Activated CD4-positive, alpha-beta T cell treated with anti-CD3 and anti-CD28 coated beads, Interleukin-2, amount 50 U/mL, for 4 hours (primary cell): Measurements from ENCODE around the gene ALDH8A1.
A peak's percentile ranks its signal among the peaks of the same experiment; 100 is the strongest.

ENCODE experiments used
- DNase-seq, 2 experiments: peaks; one replicate each; pipeline ENCODE4 v3.0.0-alpha.2; 2020

The ALDH8A1 gene

GRCh38 chr6:134950482-134950881 lies 581 bp upstream of the ALDH8A1 start:
- DNase-seq, result no peak

GRCh38 chr6:134948691-134949090 lies 1.2 kb downstream of the ALDH8A1 start:
- DNase-seq, result no peak

GRCh38 chr6:134948142-134948541 lies 1.8 kb downstream of the ALDH8A1 start:
- no peak for DNase-seq

GRCh38 chr6:134945045-134945444 lies 4.9 kb downstream of the ALDH8A1 start:
- DNase-seq, result no peak

GRCh38 chr6:134943522-134944111 lies 6.3 kb downstream of the ALDH8A1 start:
- DNase-seq, result no peak

GRCh38 chr6:134938896-134939295 lies 11.0 kb downstream of the ALDH8A1 start:
- DNase-seq, result peak; percentile 60 to 73

GRCh38 chr6:134937426-134937825 lies 12.5 kb downstream of the ALDH8A1 start:
- no peak for DNase-seq

GRCh38 chr6:134936931-134937330 lies 13.0 kb downstream of the ALDH8A1 start:
- no peak for DNase-seq

- DNase-seq, result no peak
Measured at GRCh38 chr6:134936476-134936875, 13.4 kb downstream of the ALDH8A1 start.

GRCh38 chr6:134934793-134935485 lies 15.0 kb downstream of the ALDH8A1 start:
- DNase-seq, result no peak

GRCh38 chr6:134932535-134933470 lies 17.1 kb downstream of the ALDH8A1 start:
- no peak for DNase-seq

GRCh38 chr6:134932098-134932497 lies 17.8 kb downstream of the ALDH8A1 start:
- no peak for DNase-seq

- DNase-seq, result no peak
Measured at GRCh38 chr6:134930463-134930862, 19.4 kb downstream of the ALDH8A1 start.

GRCh38 chr6:134928151-134928900 lies 21.6 kb downstream of the ALDH8A1 start:
- no peak for DNase-seq

GRCh38 chr6:134925800-134926199 lies 24.1 kb downstream of the ALDH8A1 start:
- no peak for DNase-seq

- no peak for DNase-seq
Measured at GRCh38 chr6:134921721-134922261, 28.1 kb downstream of the ALDH8A1 start.

GRCh38 chr6:134921276-134921675 lies 28.6 kb downstream of the ALDH8A1 start:
- no peak for DNase-seq

- DNase-seq, result no peak
Measured at GRCh38 chr6:134920422-134920821, 29.5 kb downstream of the ALDH8A1 start.

GRCh38 chr6:134918418-134918961 lies 31.4 kb downstream of the ALDH8A1 start:
- DNase-seq, result no peak

- DNase-seq, result no peak
Measured at GRCh38 chr6:134911547-134911946, 38.4 kb downstream of the ALDH8A1 start.

- no peak for DNase-seq
Measured at GRCh38 chr6:134910593-134910935, 39.3 kb downstream of the ALDH8A1 start.
